ENCODE measurements around the gene LCA5L. TPM values are rescaled to one million over a fixed set of nuclear protein-coding genes. Genes with fewer than 3 reads are reported as not detected.

Gene LCA5L
- total and polyA plus RNA-seq, 7 donors, result 1.2 to 5.3 (median 3.3) TPM

GRCh38 chr21:39362733-39363132, 82.8 kb downstream of the LCA5L start:
- no peaks in the 10 kb centered on the region for H3K27me3 ChIP-seq (ENCODE audit: insufficient read depth in 3 of 3, low read length in 2 of 3)
- no peaks in the 10 kb centered on the region for H3K4me1 ChIP-seq
- ATAC-seq (no peak), DNase-seq (no peak)
- no peak overlapping the region for H3K4me3 ChIP-seq
- H3K9me3 ChIP-seq, result no peaks in the 10 kb centered on the region
- H3K36me3 ChIP-seq (ENCODE audit: insufficient read depth in 1 of 2, low read depth in 1 of 2), result no peaks in the 10 kb centered on the region
- TF ChIP-seq CTCF (IDR thresholded peaks at IDR 0.05), result no peak
- H3K27ac ChIP-seq, result no peak overlapping the region
- 85 to 94% (median 86%) methylated on average over 3 of the region's 3 CpGs for WGBS, 3 donors
- intact Hi-C loops (cut with DNase I), result no loop called here

- H3K4me3 ChIP-seq, result no peak overlapping the region
- TF ChIP-seq CTCF (IDR thresholded peaks at IDR 0.05), result no peak
- intact Hi-C loops (cut with DNase I), result no loop called here
- H3K9me3 ChIP-seq, result no peaks in the 10 kb centered on the region
- no peaks in the 10 kb centered on the region for H3K36me3 ChIP-seq (ENCODE audit: insufficient read depth in 1 of 2, low read depth in 1 of 2)
- no peaks in the 10 kb centered on the region for H3K27me3 ChIP-seq (ENCODE audit: insufficient read depth in 3 of 3, low read length in 2 of 3)
- 76 to 78% (median 77%) methylated on average over 4 of the region's 4 CpGs for WGBS, 3 donors
- DNase-seq (no peak), ATAC-seq (no peak)
- no peaks in the 10 kb centered on the region for H3K4me1 ChIP-seq
- no peak overlapping the region for H3K27ac ChIP-seq
Measured at GRCh38 chr21:39359382-39359781, 86.2 kb downstream of the LCA5L start.

Other genes starting within 250 kb of the LCA5L start
- gene BRWD1, start 132.1 kb downstream of the LCA5L start, total RNA-seq, result 10 to 100 TPM; 30.2 to 33.0 (median 32.0) TPM
- gene BRWD1, start 132.1 kb downstream of the LCA5L start, polyA plus RNA-seq, result 10 to 100 TPM; 12.6 to 21.0 (median 13.2) TPM
- 10 to 100 TPM; 16.0 to 37.2 (median 20.6) TPM for gene HMGN1, start 96.7 kb downstream of the LCA5L start, total RNA-seq
- gene HMGN1, start 96.7 kb downstream of the LCA5L start, polyA plus RNA-seq, result 10 to 100 TPM; 13.9 to 27.5 (median 17.7) TPM
- gene SH3BGR, start 6.2 kb upstream of the LCA5L start, total RNA-seq, result 100 to 1,000 TPM; 147 to 441 (median 283) TPM
- 100 to 1,000 TPM in 2 of 3 donors, 10 to 100 TPM in 1; 44.2 to 314 (median 240) TPM for gene SH3BGR, start 6.2 kb upstream of the LCA5L start, polyA plus RNA-seq
- 1 to 10 TPM in 1 of 4 donors, under 1 TPM in 2, not detected in 1; 0.06 to 1.0 (median 0.30) TPM for gene B3GALT5, start 167.2 kb upstream of the LCA5L start, total RNA-seq
- under 1 TPM in 2 of 3 donors, not detected in 1; under 0.01 to 0.01 TPM for gene B3GALT5, start 167.2 kb upstream of the LCA5L start, polyA plus RNA-seq